Liver (tissue), 3 donors: ENCODE measurements around the gene ILDR1.
"Not testable (repeated sequence)": the region's sequence is repeated elsewhere in the genome, so short reads cannot be mapped to it uniquely, and the experiment has no call there.

Experiments
- EGR1 ChIP-seq, 2 donors: IDR thresholded peaks; 2 replicates each; pipeline ENCODE4 v1.6.1; 2016 to 2018; ENCODE audit warnings: antibody characterized with exemption in 2 of 2, low read depth in 2 of 2
- GABPA ChIP-seq, 2 donors: IDR thresholded peaks in 1 of 2; conservative IDR thresholded peaks in 1 of 2; 2 replicates each; pipeline ENCODE4 v1.6.1; 2016; ENCODE audit warnings: antibody characterized with exemption in 2 of 2, mild to moderate bottlenecking in 1 of 2, moderate library complexity in 1 of 2
- HNF4A ChIP-seq, 2 donors: conservative IDR thresholded peaks; 2 replicates each; pipeline ENCODE4 v1.6.1; 2016; ENCODE audit warnings: antibody characterized with exemption in 2 of 2, mild to moderate bottlenecking in 2 of 2
- JUND ChIP-seq, 2 donors: IDR thresholded peaks; 2 replicates each; pipeline ENCODE4 v1.6.1; 2016; ENCODE audit warnings: antibody characterized with exemption in 2 of 2
- RAD21 ChIP-seq, 2 donors: IDR thresholded peaks; 2 replicates each; pipeline ENCODE4 v1.6.1; 2016; ENCODE audit warnings: antibody characterized with exemption in 2 of 2, mild to moderate bottlenecking in 2 of 2
- REST ChIP-seq: IDR thresholded peaks from 2 replicates; pipeline ENCODE4 v1.6.1; 2016; ENCODE audit warnings: antibody characterized with exemption, mild to moderate bottlenecking
- SP1 ChIP-seq: IDR thresholded peaks from 2 replicates; pipeline ENCODE4 v1.6.1; 2018; ENCODE audit warnings: antibody characterized with exemption, mild to moderate bottlenecking
- TAF1 ChIP-seq: conservative IDR thresholded peaks from 2 replicates; pipeline ENCODE4 v1.6.1; 2016; ENCODE audit warnings: antibody characterized with exemption, mild to moderate bottlenecking
- YY1 ChIP-seq: IDR thresholded peaks from 2 replicates; pipeline ENCODE4 v1.6.1; 2016; ENCODE audit warnings: antibody characterized with exemption, mild to moderate bottlenecking
- TF ChIP-seq, protein P1 (sequence below): fragments of 150-350 bp; IDR thresholded peaks from 2 replicates; pipeline ENCODE4 v1.5.1; 2017; ENCODE audit warnings: improper control_type of control experiment, low read depth, low read length; ENCODE audit not compliant: missing input control
- donor health status: healthy.
- donor health status: healthy.

DNA sequence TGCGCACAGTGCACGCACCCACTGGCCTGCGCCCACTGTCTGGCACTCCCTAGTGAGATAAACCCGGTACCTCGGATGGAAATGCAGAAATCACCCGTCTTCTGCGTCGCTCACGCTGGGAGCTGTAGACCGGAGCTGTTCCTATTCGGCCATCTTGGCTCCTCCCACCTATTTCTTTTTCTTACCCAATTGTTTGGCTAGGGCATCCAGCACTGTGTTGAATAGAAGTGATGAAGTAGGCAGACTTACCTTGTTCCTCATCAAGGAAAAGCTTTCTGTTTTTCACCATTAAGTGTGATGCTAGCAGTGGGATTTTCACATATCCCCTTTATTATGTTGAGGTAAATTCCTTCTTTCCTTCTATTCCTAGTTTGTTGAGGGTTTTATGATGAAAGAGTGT lies 25.7 kb upstream of the ILDR1 start:
- not testable (repeated sequence) for TF ChIP-seq YY1; RAD21 (IDR thresholded peaks at IDR 0.05); JUND (IDR thresholded peaks at IDR 0.05); SP1; EGR1 (IDR thresholded peaks at IDR 0.05; ENCODE audit: low read depth in 2 of 2); REST; GABPA (IDR thresholded peaks at IDR 0.05 in 1 of 2, conservative IDR thresholded peaks at IDR 0.05 in 1 of 2); TAF1; HNF4A (conservative IDR thresholded peaks at IDR 0.05)
- TF ChIP-seq, protein P1, sequence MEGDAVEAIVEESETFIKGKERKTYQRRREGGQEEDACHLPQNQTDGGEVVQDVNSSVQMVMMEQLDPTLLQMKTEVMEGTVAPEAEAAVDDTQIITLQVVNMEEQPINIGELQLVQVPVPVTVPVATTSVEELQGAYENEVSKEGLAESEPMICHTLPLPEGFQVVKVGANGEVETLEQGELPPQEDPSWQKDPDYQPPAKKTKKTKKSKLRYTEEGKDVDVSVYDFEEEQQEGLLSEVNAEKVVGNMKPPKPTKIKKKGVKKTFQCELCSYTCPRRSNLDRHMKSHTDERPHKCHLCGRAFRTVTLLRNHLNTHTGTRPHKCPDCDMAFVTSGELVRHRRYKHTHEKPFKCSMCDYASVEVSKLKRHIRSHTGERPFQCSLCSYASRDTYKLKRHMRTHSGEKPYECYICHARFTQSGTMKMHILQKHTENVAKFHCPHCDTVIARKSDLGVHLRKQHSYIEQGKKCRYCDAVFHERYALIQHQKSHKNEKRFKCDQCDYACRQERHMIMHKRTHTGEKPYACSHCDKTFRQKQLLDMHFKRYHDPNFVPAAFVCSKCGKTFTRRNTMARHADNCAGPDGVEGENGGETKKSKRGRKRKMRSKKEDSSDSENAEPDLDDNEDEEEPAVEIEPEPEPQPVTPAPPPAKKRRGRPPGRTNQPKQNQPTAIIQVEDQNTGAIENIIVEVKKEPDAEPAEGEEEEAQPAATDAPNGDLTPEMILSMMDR, result not testable (repeated sequence)
